Measurements from ENCODE around the gene RBM22.

The RBM22 gene

GRCh38 chr5:150651924-150652671 lies 48.8 kb downstream of the RBM22 start:
- no peak for DNase-seq (ENCODE audit: low read depth)

GRCh38 chr5:150651382-150651781 lies 49.5 kb downstream of the RBM22 start:
- DNase-seq (ENCODE audit: low read depth), result no peak

- DNase-seq (ENCODE audit: low read depth), result no peak
Measured at GRCh38 chr5:150650021-150651006, 50.5 kb downstream of the RBM22 start.

GRCh38 chr5:150649108-150650020 lies 51.5 kb downstream of the RBM22 start:
- DNase-seq (ENCODE audit: low read depth), result no peak

GRCh38 chr5:150648294-150649107 lies 52.4 kb downstream of the RBM22 start:
- no peak for DNase-seq (ENCODE audit: low read depth)

GRCh38 chr5:150647275-150648251 lies 53.3 kb downstream of the RBM22 start:
- no peak for DNase-seq (ENCODE audit: low read depth)

- no peak for DNase-seq (ENCODE audit: low read depth)
Measured at GRCh38 chr5:150645070-150645700, 55.7 kb downstream of the RBM22 start.

GRCh38 chr5:150644514-150644913 lies 56.3 kb downstream of the RBM22 start:
- no peak for DNase-seq (ENCODE audit: low read depth)

- DNase-seq (ENCODE audit: low read depth), result no peak
Measured at GRCh38 chr5:150644058-150644457, 56.8 kb downstream of the RBM22 start.

- no peak for DNase-seq (ENCODE audit: low read depth)
Measured at GRCh38 chr5:150642991-150643710, 57.7 kb downstream of the RBM22 start.

GRCh38 chr5:150642567-150642927 lies 58.3 kb downstream of the RBM22 start:
- no peak for DNase-seq (ENCODE audit: low read depth)

GRCh38 chr5:150641824-150642566 lies 58.9 kb downstream of the RBM22 start:
- DNase-seq (ENCODE audit: low read depth), result no peak

- DNase-seq (ENCODE audit: low read depth), result no peak
Measured at GRCh38 chr5:150641006-150641570, 59.8 kb downstream of the RBM22 start.
